Loucy (cell line): ENCODE data around the gene BCAS1.

ENCODE experiments used
- H2AFZ ChIP-seq: fragments of 200-600 bp; sonication (generic); 2 replicates; pipeline ENCODE4 v1.6.0; 2016; ENCODE audit warnings: antibody characterized with exemption, mild to moderate bottlenecking, low read length, moderate library complexity
- H3F3A ChIP-seq: fragments of 200-600 bp; 2 replicates; pipeline ENCODE4 v1.6.0; 2016; ENCODE audit warnings: antibody characterized with exemption, low read depth, mild to moderate bottlenecking
- H3K27me3 ChIP-seq: fragments of 200-600 bp; sonication (generic); 2 replicates; pipeline ENCODE4 v1.6.1; 2014; ENCODE audit warnings: low read length, mild to moderate bottlenecking; ENCODE audit not compliant: insufficient read depth, poor library complexity, severe bottlenecking
- H3K36me3 ChIP-seq: fragments of 200-600 bp; sonication (generic); 2 replicates; pipeline ENCODE4 v1.6.1; 2016; ENCODE audit warnings: low read length; ENCODE audit not compliant: insufficient read depth
- H3K4me1 ChIP-seq: fragments of 200-600 bp; sonication (generic); 2 replicates; pipeline ENCODE4 v1.5.1; 2014; ENCODE audit warnings: low read length, mild to moderate bottlenecking; ENCODE audit not compliant: insufficient read depth, poor library complexity, severe bottlenecking
- H3K4me2 ChIP-seq: fragments of 200-600 bp; sonication (generic); 2 replicates; pipeline ENCODE4 v1.6.0; 2014; ENCODE audit warnings: antibody characterized with exemption, low read length, low read depth, mild to moderate bottlenecking; ENCODE audit not compliant: poor library complexity, severe bottlenecking
- H3K4me3 ChIP-seq: fragments of 200-600 bp; sonication (generic); 2 replicates; pipeline ENCODE4 v1.5.1; 2014; ENCODE audit warnings: low read length, mild to moderate bottlenecking, mixed read lengths; ENCODE audit not compliant: poor library complexity, severe bottlenecking
- H3K79me2 ChIP-seq: fragments of 200-600 bp; sonication (generic); 2 replicates; pipeline ENCODE4 v1.6.1; 2014; ENCODE audit warnings: low read length; ENCODE audit not compliant: insufficient read depth
- H3K9ac ChIP-seq: fragments of 200-600 bp; sonication (generic); 2 replicates; pipeline ENCODE4 v1.6.0; 2014; ENCODE audit warnings: mild to moderate bottlenecking, low read depth, low read length, moderate library complexity; ENCODE audit not compliant: poor library complexity, severe bottlenecking
- H3K9me2 ChIP-seq: fragments of 200-600 bp; sonication (generic); replicated peaks from 2 replicates; pipeline ENCODE4 v1.6.1; 2016; ENCODE audit warnings: low read depth, low read length, mixed read lengths
- H3K9me3 ChIP-seq: fragments of 200-600 bp; sonication (generic); 2 replicates; pipeline ENCODE4 v1.6.1; 2014; ENCODE audit warnings: mild to moderate bottlenecking, antibody characterized with exemption, low read length, low read depth; ENCODE audit not compliant: insufficient read depth
- H4K20me1 ChIP-seq: fragments of 200-600 bp; sonication (generic); 2 replicates; pipeline ENCODE4 v1.6.0; 2014; ENCODE audit warnings: antibody characterized with exemption, low read length, mild to moderate bottlenecking; ENCODE audit not compliant: insufficient read depth, poor library complexity, severe bottlenecking
- CTCF ChIP-seq: fragments of 200-600 bp; sonication (generic); conservative IDR thresholded peaks from 2 replicates; pipeline ENCODE4 v1.5.1; 2014; ENCODE audit warnings: mild to moderate bottlenecking, antibody characterized with exemption, low read length
- EZH2phosphoT487 ChIP-seq: fragments of 200-600 bp; IDR thresholded peaks from 2 replicates; pipeline ENCODE4 v1.6.1; 2018; ENCODE audit warnings: antibody characterized with exemption, mild to moderate bottlenecking, moderate library complexity, borderline replicate concordance

Gene BCAS1

DNA sequence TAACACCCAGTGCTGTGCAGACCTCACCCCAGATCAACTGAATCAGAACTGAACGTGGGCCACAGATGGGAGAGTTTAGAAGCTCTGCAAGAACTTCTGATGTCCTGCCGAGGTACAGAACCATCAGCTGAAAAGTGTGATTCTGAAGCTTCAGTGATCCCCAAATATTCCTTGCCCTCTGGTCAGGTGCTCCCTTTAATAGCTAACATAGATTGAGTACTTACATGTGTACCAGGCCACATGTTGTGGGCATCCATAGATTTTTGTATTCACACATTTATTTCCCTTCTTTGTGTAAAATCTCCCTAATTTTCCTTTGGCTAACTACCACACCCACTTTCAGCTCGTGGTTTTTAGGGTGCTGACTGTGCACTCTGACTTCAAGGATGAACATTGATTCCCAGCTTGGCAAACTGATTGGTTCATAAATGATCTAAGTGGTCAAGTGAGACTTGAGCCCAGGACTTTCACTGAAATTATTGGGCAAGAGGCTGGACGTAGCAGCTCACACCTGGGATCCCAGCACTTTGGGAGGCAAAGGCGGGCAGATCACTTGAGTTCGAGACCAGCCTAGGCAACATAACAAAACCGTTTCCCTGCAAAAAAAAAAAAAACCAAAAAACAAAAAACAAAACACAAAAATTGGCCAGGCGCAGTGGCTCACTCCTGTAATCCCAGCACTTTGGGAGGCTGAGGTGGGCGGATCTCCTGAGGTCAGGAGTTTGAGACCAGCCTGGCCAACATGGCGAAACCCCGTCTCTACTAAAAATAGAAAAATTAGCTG lies 162.2 kb downstream of the BCAS1 start:
- no peak overlapping the region for H3K4me2 ChIP-seq
- no peak overlapping the region for H3K9ac ChIP-seq
- peaks cover 28% of the 10 kb centered on the region for H3K4me1 ChIP-seq

GRCh38 chr20:53905820-53906191 lies 164.6 kb downstream of the BCAS1 start:
- Histone ChIP-seq H4K20me1 (no peaks in the 10 kb centered on the region), H3K4me1 (peaks cover 39% of the 10 kb centered on the region), H2AFZ (no peak overlapping the region), H3K36me3 (no peaks in the 10 kb centered on the region; the same call in 1 of the 2 replicates), H3K4me2 (no peak overlapping the region), H3K4me3 (no peak overlapping the region), H3K27me3 (no peaks in the 10 kb centered on the region), H3F3A (no peaks in the 10 kb centered on the region), H3K9me3 (peaks cover 4% of the 10 kb centered on the region; the same call in 1 of the 2 replicates), H3K9ac (no peak overlapping the region), H3K79me2 (no peaks in the 10 kb centered on the region), H3K9me2 (no peaks in the 10 kb centered on the region)
- TF ChIP-seq CTCF, result no peak
- no peak for TF ChIP-seq EZH2phosphoT487

More for the DNA sequence above, 162.2 kb downstream of the BCAS1 start:
- Histone ChIP-seq H3K36me3 (no peaks in the 10 kb centered on the region; the same call in 1 of the 2 replicates), H3K79me2 (no peaks in the 10 kb centered on the region), H3K27me3 (no peaks in the 10 kb centered on the region), H4K20me1 (no peaks in the 10 kb centered on the region), H3F3A (no peaks in the 10 kb centered on the region), H3K9me3 (peaks cover 8% of the 10 kb centered on the region; the same call in 1 of the 2 replicates), H3K4me3 (no peak overlapping the region), H3K9me2 (no peaks in the 10 kb centered on the region), H2AFZ (no peak overlapping the region)
- TF ChIP-seq CTCF, result no peak
- TF ChIP-seq EZH2phosphoT487, result no peak

- Histone ChIP-seq H3K36me3 (no peaks in the 10 kb centered on the region), H3K4me2 (no peak overlapping the region), H3K79me2 (no peaks in the 10 kb centered on the region), H2AFZ (no peak overlapping the region), H3K9me3 (no peaks in the 10 kb centered on the region), H3K27me3 (no peaks in the 10 kb centered on the region), H3K9me2 (no peaks in the 10 kb centered on the region), H3K9ac (no peak overlapping the region), H3K4me1 (peaks cover 45% of the 10 kb centered on the region), H3K4me3 (no peak overlapping the region), H4K20me1 (no peaks in the 10 kb centered on the region), H3F3A (no peaks in the 10 kb centered on the region)
- no peak for TF ChIP-seq CTCF
- TF ChIP-seq EZH2phosphoT487, result no peak
Measured at GRCh38 chr20:53905019-53905819, 165.2 kb downstream of the BCAS1 start.
